Astrocyte of the hippocampus (primary cell): Measurements from ENCODE around the gene CDH16.

Experiments
- DNase-seq: peaks from one replicate; pipeline ENCODE4 v3.0.0; 2011; ENCODE audit warnings: low read depth, low spot score

Gene CDH16

DNA sequence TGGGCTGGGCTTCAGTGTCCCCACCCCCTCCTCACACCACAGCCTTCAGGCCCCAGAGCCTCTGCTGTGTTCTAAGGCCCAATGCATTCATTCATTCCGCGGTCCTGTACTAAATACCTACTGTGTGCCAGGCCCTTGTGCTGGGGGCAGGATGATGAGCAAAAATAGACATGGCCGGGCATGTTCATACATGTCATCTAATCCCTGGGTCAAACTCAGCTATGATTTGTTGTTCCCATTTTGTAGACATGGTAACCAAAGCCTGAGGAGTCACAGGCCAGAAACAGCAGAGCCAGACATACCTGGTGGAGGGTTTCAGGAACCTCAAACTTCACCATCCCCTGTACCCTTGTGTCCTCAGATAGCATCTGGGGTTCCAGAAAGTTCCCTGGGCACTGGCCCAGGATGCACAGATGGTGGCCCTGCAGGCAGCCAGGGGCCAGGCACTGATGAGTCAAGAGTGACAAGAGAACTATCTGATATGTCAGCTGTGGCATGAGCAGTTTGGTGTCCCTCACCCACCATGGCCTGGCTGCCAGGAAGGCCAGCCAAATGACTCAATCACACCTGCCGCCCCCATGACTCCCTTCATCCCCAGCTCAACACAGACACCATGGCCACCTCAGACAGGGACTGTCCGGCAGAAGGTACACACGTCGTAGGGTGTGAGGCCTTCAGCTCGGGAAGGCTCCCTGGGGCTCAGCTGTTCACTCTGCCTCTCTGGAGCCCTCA, 9.4 kb upstream of the CDH16 start:
- DNase-seq: peak; percentile 25

DNA sequence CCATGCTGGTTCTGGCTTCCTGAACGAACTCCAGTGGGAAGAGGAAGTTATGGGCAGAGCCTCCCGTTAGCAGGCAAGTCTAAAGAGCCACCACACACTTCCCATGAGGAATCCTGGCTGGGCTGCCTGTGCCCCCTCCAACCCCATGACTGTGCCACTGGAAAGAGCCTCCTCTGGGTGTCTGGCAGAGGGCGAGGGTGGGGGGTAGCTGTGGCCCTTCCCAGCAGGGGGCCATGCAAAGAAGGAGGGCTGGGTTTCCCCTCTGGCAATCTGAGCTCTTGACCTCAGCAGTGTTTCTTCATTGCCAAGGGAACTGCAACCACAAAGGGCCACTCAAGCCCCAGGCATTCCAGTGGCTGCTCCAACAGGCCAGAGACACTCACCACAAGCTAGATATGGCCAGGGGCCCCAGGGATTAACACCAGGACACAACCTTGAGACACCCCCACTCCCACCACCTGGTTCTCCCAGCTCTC, 8.3 kb upstream of the CDH16 start:
- DNase-seq: peak; percentile 96

DNA sequence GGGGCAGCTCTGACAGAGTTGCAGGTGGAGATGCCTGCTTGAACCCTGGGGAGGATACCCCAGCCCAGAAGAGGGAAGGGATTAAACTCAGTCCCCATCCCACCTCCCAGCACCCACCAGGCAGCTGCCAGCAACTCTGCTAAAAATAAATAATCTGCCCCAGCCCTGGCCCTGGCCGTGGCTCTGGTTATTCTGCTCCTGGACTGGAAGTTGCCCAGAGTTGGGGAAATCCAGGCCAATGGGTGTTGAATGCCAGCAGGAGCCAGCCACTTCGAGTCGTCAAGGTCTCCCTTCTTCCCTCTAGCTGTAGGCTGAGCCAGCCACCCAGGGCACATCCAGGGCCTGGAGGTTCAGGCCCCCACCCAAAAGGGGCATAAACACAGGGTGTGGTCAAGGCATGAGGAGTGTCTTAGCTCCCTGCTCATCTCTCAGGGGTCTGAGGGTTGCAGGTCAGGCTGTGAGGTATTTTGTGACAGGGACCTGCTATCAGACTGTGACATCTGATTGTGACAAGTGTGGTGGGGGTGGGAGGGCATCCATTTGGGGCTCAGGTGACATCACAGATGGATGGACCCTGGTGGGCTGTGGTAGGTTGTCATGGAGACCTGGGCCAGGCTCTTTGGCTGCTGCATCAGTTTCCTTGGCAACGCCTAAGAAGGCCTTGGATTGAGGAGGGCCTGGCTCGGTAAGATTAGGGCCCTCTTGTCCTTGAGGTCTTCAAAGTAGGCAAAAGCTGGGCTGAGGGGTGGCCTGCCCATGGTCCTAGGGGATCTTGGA, 7.7 kb upstream of the CDH16 start:
- DNase-seq: peak; percentile 53

DNA sequence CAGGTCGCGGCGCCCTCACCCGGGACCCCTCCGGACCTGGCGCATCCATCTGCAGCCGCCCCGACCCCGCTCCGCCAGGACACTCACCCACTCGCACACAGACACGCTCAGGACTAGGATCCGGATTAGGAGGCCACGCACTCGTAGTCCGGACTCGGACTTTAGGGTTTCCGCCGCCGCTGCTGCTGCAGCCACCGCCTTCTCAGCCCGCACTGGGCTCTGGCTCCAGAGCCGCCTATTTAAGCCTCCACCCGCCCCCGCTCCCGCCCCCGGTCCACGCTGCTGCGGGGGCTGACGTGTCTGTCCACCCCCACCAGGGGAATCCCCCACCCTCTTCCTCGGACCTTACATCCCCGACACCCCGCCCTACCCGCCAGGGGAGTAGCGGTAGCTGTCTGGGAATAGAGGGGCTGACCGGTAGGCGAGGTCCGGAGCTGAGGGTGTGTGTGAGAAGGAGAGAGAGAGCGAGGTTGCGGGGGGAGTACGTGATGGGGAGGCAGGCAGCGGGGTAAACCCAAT, 6.7 kb upstream of the CDH16 start, which contains the start of gene RRAD:
RRAD (minus strand) TSS at position 214 of the 519 bp plus-strand sequence. CDS start 356 bp downstream, outside the sequence.
- peak; percentile 83 for DNase-seq

DNA sequence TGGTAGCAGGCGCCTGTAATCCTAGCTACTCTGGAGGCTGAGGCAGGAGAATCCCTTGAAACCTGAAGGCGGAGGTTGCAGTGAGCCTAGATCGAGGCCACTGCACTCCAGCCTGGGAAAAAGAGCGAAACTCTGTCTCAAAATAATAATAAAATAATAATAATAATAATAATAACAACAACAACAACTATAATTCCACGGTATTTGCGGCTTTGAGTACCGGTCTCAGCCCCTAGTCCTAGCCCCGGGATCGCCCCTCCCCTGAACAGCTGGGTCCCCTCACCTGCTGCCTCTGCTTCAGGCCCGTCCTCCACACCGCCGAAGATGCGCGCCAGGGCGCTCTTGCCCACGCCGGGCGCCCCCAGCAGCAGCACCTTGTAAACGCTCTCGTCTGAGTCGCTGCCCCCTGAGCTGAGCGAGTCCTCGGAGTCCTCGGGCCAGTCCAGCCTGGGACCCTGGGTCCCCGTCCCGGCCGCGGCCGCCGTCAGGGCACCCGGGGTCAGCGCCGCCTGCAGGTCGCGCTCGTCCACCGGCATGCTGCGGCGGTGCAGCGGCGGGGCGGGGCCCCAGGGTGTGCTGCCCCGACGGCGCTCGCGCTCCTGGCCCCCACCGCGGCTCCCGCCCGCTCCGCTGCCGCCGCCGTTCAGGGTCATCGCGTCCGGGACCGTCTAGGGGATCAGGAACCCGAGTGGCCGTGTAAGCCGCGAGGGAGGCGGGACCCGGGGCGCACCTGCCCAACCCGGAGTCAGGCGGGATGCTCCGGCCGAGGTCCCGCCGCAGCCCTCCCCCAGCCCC, 6.0 kb upstream of the CDH16 start:
- peak; percentile 64 for DNase-seq

DNA sequence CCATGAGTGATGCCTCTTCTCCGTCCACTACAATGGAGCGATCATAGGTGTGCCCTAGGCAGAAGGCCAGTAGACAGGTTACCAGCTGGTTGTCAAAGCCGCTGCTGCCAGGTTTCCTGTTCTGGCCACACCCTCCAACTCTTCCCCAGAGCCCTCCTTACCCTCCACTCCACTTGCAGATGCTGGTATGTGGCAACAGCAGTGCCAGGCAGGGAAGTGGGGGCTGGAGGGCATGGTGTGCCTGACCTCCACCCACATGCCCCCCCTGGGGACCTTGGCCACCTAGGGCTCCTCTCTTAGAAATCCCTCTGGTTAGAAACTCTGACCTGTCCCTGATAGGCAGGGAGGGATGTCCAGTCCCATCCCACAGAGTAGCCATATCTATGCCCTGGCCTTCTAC, 5.2 kb upstream of the CDH16 start:
- no peak for DNase-seq

DNA sequence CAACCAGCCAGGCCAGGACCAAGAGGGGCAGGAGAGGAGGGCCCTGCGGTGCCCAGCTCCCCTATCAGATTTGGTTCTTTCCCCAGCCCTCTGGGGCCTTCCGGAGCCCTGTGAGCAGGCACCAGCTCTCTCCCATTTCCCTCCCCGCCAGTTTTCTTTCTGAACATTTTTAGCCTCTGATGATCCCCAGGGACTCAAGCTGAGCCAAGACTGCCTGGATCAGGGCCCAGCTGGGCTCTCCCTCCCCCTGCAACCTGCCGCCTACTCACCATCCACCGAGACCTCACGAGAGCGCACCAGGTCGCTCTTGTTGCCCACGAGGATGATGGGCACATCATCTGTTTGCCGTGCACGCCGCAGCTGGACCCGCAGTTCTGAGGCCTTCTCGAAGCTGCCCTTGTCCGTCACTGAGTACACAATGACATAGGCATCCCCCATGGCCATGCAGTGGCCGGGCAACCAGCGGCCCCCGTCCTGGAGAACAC, 4.6 kb upstream of the CDH16 start:
- DNase-seq: peak; percentile 76

DNA sequence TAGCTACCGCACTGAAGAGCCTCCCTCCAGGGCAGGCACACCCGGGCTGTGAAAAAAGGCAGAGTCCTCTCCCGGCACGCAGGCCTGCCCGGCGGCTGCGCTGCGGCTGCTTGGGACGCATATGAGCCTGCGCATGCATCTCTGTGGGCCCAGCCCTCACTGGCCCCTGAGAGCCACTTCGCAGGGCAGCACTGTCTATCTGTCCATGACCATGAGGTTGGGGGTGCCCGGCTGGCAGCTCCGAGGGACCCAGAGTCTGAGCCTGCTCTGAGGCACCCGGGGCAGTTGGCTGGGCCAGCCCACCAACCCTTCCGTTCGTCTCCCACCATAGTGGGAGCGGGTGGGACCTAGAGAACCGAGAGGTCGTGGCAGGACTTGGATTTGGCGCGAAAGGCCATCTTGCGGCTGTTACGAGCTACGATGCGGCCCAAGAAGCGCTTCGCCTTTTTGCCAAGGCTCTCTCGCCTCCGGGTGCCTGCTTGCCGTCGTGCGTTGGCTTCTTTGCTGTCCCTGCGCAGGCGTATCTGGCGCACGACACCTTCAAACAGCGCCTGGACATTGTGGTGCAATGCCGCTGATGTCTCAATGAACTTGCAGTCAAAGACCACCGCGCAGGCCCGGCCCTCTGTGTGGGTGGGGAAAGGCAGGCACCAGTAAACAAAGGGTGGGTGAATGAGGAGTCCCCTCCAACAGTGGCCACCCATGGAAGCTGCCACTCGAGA, 3.2 kb upstream of the CDH16 start:
- no peak for DNase-seq

DNA sequence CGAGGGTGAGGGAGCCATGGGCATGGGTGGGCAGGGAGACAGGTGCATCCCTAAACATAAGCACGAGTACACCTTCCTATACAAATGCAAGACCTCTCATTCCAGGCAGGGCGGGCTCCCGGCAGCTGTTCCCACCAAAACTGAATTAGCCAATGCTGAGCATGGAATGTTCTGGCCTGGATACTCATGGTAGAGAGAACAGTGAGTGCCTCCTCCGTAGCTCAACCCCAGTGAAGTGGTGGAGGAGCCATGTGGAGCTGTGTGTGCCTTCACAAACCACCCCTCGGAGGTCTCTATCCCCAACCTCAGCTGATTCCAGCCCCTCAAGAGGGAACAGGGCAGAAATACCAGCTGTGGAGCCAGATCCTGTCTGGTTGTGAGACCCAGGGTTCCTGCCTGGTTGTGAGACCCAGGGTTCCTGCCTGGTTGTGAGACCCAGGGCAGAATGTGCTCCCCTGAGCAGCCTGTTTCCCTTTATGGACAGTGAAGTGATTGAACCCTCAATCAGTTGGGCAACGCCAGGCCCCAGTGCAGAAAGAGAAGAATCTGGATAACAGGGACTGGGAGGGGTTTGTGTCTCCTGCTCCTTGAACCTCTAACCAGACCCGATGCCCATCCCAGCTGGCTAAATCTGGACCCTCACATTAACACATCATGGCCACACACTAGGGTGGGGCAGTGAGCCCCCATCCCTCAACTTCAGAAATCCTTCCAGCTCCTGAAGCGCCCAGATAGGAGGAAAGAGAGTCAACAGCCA, 2.4 kb upstream of the CDH16 start:
- DNase-seq: no peak

DNA sequence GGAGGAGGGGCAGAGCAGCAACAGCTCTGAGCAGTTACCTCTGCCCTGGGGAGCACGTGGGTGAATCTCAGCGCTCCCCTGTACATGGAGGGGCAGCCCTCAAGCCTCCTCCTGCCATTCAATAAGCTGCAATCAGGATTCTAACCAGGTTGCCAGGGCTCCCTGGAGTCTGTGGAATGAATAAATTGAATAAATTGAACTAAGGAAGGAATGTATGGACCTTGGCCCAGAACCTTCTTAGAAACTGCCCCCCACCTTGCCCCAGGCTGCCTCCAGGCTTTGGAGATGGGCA, 1.6 kb upstream of the CDH16 start:
- DNase-seq: peak; percentile 50

DNA sequence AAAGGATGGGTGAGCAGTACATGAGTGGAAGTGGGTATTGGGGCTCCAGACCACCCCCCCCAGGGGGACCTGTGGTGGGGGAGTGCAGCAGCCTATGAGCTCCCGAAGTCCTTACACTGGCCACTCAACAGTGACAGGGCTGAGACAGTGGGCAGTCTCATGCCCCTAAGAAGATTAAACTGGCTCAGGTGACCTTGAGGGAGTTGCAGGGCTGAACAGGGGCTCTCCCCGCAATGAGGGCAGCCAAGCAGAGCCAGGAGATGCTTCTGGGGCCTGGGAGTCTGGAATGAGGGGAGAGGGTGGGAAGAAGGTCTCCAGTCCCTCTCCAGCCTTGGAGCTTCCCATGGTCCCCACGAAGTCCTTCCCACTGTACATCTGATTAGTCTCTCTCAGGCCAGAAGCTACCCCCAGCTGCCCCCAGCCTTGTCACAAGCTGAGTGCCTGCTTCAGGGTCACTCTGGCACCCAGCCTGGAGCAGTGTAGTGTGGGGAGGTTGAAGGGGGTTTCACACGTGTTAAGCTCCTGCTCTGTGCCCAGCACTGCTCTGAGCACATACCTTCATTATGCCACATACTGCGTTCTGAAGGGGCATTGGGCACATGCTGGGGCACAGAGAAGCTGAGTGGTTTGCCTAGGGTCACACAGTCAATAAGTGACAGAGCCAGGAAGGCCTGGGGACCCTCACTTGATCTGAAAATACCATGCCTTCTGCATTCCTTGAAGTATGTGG, 1.0 kb upstream of the CDH16 start:
- no peak for DNase-seq

DNA sequence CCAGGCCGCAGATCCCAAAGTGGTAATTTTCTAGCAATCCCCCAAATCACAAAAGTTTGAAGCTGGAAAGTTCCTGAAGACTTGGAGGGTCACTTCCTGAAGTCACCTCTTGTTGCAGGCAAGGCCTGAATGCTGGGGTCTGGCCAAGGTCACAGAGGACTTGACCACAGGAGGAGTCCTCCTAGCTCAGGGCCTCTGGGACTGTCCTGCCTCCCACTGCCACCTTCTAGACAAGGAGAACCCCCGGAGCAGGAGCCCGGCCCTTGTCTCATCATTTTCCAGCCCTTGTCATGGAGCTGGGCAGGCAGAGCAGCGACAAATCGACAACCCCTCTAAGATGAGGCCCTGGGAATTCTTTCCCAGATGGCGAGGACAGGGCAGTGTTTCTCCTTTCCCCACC, 330 bp downstream of the CDH16 start:
- no peak for DNase-seq

DNA sequence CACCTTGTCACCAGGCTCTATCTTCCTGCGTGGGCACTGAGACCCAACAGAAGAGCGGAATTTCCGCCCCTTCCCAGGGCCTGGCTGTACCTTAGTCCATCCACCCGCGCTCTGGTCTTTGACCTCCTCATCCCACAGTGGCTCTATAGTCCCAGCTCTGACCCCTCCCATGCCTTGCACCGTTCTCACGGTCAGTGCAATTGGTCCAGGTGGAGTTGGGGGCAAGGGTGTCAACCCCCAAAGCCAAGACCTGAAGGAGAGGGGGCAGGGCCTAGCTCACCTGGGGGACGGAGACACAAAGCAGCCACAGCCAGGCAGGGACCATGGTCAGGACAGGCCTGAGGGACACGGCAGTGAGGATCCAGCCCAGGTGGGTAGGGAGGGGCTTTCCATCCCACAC, 944 bp downstream of the CDH16 start:
- no peak for DNase-seq

DNA sequence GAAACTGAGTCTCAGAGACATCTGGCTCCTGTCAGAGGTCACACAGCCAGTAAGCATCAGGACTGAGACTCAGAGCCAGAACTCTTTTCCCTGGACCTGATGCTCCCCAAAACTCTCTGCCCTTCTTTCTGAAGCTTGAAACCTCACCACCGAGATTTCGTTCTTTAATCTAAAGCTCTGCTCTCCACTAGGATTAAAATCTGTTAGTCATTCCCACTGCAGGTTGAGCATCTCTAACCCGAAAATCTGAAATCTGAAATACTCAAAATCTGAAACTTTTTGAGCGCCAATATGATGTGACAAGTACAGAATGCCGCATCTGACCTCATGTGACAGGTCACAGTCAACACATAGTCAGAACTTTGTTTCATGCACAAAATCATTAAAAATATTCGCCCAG, 2.2 kb downstream of the CDH16 start:
- DNase-seq: no peak

DNA sequence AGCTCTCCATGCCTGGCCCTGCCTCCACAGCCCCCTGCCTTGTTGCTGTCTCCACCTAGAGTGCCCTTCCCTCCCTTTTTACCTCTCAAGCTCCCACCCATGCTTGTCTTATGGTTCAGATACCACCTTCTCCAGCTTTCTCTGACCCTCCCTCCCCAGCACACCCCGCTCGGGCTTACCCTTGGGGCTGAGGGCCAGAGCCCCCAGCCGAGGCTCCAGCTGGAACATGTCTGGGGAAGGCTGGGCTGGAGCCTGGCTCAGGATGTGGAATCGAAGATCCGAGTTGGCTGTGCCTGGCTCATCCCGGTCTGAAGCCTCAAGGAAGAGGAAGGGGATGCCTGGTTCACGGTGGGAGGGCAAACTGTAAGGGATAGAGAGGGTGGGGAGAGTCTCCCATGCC, 3.6 kb downstream of the CDH16 start:
- DNase-seq: no peak

DNA sequence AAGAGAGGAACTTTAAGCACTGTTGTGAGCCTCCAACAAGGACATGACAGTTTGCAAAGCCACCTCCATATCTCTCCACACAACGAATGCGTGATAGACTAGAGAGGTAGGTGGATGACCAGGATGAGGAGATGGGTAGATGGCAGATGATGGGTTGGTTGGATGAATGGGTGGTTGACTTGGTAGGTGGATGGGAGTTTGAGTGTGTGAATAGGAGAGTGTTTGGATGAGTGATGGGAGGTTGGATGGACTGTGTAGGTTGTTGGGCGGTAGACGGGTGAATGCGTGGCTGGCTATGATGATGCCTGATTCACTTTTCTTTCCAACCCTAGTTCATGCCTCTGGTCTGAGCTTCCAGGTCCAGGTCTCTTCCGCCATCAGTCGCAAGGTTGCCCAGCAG, 4.1 kb downstream of the CDH16 start:
- no peak for DNase-seq

DNA sequence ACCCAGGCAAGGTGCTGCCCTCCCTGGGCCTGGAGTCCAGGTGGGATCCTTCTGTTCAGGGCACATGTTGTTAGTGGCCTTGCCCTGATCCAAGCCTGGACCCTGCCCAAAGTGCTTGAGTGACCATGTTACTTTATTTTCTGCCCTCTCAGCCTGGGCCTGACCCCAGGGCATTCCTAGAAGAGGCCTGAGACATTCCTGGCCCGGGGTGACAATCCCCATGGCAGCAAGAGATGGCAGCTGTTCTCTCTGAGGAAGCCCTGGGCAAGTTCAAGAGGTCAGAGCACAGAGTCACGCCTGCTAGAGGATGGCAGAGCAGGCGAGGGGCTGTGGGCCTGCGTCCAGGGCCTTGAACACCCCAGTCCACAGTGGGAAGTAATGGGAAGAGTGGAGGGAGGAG, 5.0 kb downstream of the CDH16 start:
- no peak for DNase-seq

DNA sequence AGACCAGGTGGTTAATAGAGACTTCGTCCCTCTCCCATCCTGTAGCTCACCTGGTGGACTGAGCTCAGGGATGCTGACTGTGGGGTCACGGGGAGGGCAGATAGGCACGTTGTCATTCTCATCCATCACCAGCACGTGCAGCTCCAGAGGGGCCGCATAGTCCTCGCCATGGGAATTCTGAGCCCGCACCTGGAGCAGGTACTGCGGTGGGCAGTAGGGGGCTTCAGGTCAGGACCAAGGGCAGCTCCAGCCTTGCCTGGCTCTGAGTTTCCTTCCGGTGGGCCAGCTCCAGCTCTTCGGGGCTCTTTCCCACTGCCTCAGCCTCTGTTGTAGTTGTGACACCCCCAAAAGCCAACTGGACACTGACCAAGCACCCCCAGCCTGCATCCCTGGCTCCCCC, 5.6 kb downstream of the CDH16 start:
- DNase-seq: no peak

DNA sequence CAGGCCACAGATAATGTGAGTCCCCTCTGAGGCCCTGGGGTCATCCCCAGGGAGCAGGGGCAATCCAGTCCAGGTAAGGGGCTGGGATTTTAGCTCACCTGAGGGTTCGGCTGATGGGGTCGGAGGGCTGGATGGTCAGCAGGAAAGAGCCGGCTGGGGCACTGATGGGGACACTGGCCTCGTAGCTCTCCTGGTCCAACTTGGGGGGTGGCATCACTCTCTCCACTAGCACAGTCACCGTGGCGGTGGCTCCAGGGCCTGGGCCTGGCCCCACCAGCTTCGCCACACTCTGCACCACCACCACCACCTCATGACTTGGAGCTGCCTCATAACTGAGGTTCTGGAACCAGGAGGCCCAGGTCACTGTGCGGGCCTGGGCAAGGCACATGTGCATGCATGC, 6.9 kb downstream of the CDH16 start:
- DNase-seq: no peak

DNA sequence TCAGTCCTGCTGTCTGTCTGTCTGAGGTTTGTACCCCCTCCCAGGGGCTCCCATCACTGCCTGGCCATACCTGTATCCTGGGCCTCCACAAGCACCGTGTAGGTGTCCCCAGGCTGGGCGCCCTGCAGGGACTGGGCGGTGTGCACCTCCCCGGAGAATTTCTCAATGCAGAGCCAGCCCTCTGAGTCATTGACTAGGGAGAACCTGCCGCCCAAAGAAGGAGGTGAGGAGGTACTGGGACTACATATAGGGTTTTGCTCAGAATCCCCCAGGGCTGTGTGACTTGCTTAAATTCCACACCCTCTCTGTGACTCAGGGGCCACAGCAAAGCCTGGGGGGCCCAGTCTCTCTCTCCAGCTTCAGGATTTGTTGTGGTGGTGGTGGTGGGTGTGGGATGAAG, 7.6 kb downstream of the CDH16 start:
- no peak for DNase-seq
